BJ (cell line): ENCODE results near the gene NMRAL1. TPM values are rescaled to one million over a fixed set of nuclear protein-coding genes. Genes with fewer than 3 reads are reported as not detected.

ENCODE experiments used
- CTCF ChIA-PET: fragments of 350-600 bp; formaldehyde crosslinking; extraction: SDS; loops from one replicate; lab custom pipeline; 2021; ENCODE audit warnings: antibody characterized with exemption, inconsistent platforms; lab: Yijun Ruan, JAX
- POLR2A ChIA-PET: fragments of 300-600 bp; sonication (Branson Sonifier 250); formaldehyde crosslinking; extraction: SDS; loops from one replicate; lab custom pipeline; 2021; ENCODE audit warnings: antibody characterized with exemption; lab: Charles Lee
- DNase-seq: peaks from one replicate; pipeline ENCODE4 v3.0.0-alpha.2; 2011; ENCODE audit warnings: low read depth
- H3K27me3 ChIP-seq: 2 replicates; pipeline ENCODE4 v1.6.0; 2011; ENCODE audit warnings: low read length; ENCODE audit not compliant: control insufficient read depth, insufficient read depth
- H3K36me3 ChIP-seq: 2 replicates; pipeline ENCODE4 v1.5.1; 2011; ENCODE audit warnings: low read length; ENCODE audit not compliant: control insufficient read depth, insufficient read depth
- H3K4me3 ChIP-seq: 2 replicates; pipeline ENCODE4 v1.5.1; 2011; ENCODE audit warnings: low read depth, mild to moderate bottlenecking, control low read depth, low read length
- polyA plus RNA-seq: library from polyadenylated mRNA; depleted of rRNA; stranded (reverse); fragments of >200 nt; gene quantifications from 2 replicates; pipeline ENCODE4 v1.2.3, GENCODE V29; 2011
- TF ChIP-seq, protein P1 (sequence below): IDR thresholded peaks from 2 replicates; pipeline ENCODE4 v1.5.1; 2011; ENCODE audit warnings: low read depth, mild to moderate bottlenecking, control low read depth, inconsistent platforms, low read length, moderate library complexity; ENCODE audit not compliant: insufficient read depth

Gene NMRAL1
- polyA plus RNA-seq, 1 experiment: 78.0 TPM

DNA sequence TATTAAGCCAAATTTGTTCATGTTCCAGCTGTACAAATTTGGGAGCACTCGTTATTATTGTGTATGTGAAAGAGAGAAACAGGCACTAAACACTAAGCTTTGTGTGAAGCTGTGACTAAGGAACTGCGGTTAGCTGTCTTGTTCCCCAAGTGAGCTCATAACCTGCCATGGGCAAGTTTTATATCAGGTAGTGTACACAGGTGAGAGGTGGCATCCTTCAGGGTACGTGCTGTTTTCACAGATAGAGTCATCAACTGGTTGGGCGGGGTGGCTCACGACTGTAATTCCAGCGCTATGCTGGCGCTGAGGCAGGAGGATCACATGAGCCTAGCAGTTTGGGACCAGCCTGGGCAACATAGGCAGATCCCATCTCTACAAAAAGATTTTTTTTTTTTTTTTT is 45.9 kb downstream of the NMRAL1 start:
- Histone ChIP-seq H3K4me3 (no peak overlapping the region), H3K36me3 (0 out of 2 replicates have a peak, but pooled peaks cover 1% of the 10 kb centered on the region), H3K27me3 (no peaks in the 10 kb centered on the region)
- ChIA-PET POLR2A (no interaction called here), CTCF (no interaction called here)
- DNase-seq: no peak
- TF ChIP-seq, protein P1, sequence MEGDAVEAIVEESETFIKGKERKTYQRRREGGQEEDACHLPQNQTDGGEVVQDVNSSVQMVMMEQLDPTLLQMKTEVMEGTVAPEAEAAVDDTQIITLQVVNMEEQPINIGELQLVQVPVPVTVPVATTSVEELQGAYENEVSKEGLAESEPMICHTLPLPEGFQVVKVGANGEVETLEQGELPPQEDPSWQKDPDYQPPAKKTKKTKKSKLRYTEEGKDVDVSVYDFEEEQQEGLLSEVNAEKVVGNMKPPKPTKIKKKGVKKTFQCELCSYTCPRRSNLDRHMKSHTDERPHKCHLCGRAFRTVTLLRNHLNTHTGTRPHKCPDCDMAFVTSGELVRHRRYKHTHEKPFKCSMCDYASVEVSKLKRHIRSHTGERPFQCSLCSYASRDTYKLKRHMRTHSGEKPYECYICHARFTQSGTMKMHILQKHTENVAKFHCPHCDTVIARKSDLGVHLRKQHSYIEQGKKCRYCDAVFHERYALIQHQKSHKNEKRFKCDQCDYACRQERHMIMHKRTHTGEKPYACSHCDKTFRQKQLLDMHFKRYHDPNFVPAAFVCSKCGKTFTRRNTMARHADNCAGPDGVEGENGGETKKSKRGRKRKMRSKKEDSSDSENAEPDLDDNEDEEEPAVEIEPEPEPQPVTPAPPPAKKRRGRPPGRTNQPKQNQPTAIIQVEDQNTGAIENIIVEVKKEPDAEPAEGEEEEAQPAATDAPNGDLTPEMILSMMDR: no peak

DNA sequence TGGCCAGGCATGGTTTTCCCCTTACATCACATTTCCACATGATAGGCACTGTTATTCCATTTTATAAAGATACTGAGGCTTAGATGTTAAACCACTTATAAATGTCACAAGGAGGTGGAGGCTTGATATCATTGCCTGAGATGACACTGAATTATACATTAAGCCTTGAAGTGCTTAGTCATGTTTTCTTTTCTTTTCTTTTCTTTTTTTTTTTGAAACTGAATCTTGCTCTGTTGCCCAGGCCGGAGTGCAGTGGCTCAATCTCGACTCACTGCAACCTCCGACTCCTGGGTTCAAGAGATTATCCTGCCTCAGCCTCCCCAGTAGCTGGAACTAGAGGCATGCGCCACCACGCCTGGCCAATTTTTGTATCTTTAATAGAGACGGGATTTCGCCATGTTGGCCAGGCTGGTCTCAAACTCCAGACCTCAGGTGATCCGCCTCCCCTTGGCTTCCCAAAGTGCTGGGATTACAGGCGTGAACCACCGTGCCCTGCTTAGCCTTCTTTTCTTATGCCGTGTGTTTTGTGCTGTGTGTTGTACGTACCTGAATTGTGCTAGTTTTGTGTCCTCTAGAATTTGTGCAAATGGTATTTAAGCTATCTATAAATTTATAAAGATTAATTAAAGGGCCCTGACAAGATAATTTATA is 47.6 kb downstream of the NMRAL1 start:
- DNase-seq: no peak
- 0 out of 2 replicates have a peak, but pooled peaks cover 1% of the 10 kb centered on the region for H3K36me3 ChIP-seq
- H3K4me3 ChIP-seq: peak overlapping the region; percentile 59
- ChIA-PET POLR2A (no interaction called here), CTCF (interaction anchor here (0.5 to 0.6 kb wide), 2 partner anchors 42 to 111 kb away, joined by 3 to 4 read pairs; no protein-coding TSS in a partner anchor)
- H3K27me3 ChIP-seq: no peaks in the 10 kb centered on the region
- TF ChIP-seq, protein P1: no peak

DNA sequence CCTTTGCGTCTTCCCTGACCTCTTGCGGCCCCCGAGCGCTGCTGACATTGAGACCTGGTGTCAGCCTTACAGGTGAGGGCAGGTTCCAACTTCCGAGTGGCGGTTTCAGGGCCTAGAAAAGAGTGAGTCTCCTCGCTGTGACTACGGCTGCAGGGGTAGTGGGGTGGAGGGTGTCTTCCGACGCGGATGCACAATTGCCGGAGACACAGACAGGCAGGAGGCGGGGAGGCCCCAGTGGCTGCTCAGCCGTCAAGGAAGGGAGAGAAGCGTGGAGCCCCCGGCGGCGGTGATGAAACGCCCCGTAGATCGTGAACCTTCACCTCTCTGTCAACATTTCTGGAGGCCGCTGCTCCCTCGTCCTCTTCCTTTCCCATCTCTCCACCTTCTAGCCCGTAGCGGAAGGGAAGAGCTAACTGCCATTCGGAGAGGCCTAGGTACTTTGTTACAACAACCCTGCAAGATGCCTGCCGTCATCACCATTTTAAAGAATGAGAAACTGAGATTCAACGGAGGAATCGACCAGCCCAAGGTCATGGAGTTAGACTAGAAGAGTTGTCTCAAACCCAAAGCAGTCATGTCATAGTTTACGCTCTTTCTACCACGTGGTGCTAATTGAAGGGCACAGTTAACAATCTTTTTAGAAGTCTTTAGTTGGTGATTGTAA is 48.3 kb downstream of the NMRAL1 start:
- CTCF ChIA-PET: no interaction called here

DNA sequence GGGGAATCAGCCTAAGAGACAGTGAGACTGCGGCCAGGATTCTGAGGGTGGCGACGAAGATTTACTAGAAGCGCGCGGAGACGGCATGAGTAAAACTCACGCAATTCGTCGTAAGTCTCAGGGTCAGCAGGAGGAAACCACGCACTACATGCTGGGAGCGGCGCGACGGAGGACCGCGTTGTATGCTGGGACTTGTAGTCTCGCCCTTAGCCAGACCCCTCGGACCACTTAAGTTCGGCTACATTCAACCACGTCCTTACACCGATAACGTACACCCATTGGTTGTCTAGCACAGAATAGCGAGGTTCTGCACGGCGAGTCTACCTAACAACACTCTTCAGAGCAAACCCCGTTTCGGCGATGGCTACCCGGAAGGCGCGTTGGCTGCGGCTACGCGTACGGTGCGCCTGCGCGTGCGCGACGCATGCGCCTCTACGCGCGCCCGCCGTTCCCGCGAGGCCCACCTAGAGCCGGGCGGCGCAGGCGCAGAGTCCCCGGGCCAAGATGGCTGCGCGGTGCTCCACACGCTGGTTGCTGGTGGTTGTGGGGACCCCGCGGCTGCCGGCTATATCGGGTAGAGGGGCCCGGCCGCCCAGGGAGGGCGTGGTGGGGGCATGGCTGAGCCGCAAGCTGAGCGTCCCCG is 48.9 kb downstream of the NMRAL1 start, which contains the start of gene DNAJA3:
Gene DNAJA3 (plus strand): TSS at position 491 of the 643 bp plus-strand sequence. CDS start 14 bp downstream, at position 505.
- H3K4me3 ChIP-seq: peak within 1 kb of the TSS; percentile 59
- POLR2A ChIA-PET: no interaction called here
- 0 out of 2 replicates have a peak, but pooled peaks cover 1% of the 10 kb centered on the region for H3K36me3 ChIP-seq
- CTCF ChIA-PET: no interaction called here
- no peaks in the 10 kb centered on the region for H3K27me3 ChIP-seq
- DNase-seq: peak; percentile 77
- TF ChIP-seq, protein P1: no peak

More for the DNA sequence above, 48.3 kb downstream of the NMRAL1 start:
- Histone ChIP-seq H3K4me3 (peak overlapping the region; percentile 59), H3K27me3 (no peaks in the 10 kb centered on the region), H3K36me3 (0 out of 2 replicates have a peak, but pooled peaks cover 1% of the 10 kb centered on the region)
- POLR2A ChIA-PET: no interaction called here
- DNase-seq: no peak
- TF ChIP-seq, protein P1: no peak
